T-cell (primary cell): ENCODE measurements around the gene HNF1B. TPM values are rescaled to one million over a fixed set of nuclear protein-coding genes. Genes with fewer than 3 reads are reported as not detected.

Experiments used
- ATAC-seq, 4 experiments: fragments of 200-7000 bp in 3 of 4; fragments of 150-1000 bp in 1 of 4; cut with Tn5 transposase; replicated peaks in 1 of 4; 1 replicate in 3 of 4; 2 replicates in 1 of 4; pipeline ENCODE4 v1.10.0; 2021; ENCODE audit warnings: moderate library complexity in 3 of 4, mild to moderate bottlenecking in 2 of 4, moderate number of reproducible peaks in 1 of 4
- CTCF ChIA-PET, 2 donors: fragments of 300-600 bp; sonication (Branson Sonifier 250); formaldehyde crosslinking; loops; one replicate each; lab custom pipeline; 2022; ENCODE audit warnings: antibody characterized with exemption in 2 of 2; lab: Charles Lee
- POLR2A ChIA-PET, 2 donors: fragments of 300-600 bp; sonication (Branson Sonifier 250); formaldehyde crosslinking; loops; one replicate each; lab custom pipeline; 2022; ENCODE audit warnings: antibody characterized with exemption in 2 of 2; lab: Charles Lee
- DNase-seq, 35 experiments: peaks; one replicate each; pipeline versions ENCODE4 v3.0.0 to v3.0.0-alpha.2; 2013 to 2023
- H3K27ac ChIP-seq: one replicate; pipeline ENCODE4 v1.5.1; 2013; ENCODE audit warnings: low read length
- H3K27me3 ChIP-seq, 2 experiments: replicated peaks in 1 of 2; 1 replicate in 1 of 2; 2 replicates in 1 of 2; pipeline versions ENCODE4 v1.6.1 to v1.7.0; 2013; ENCODE audit warnings: low read length in 1 of 2, mixed read lengths in 1 of 2; ENCODE audit not compliant: control insufficient read depth in 2 of 2, insufficient read depth in 2 of 2; ENCODE audit errors: extremely low read depth in 1 of 2
- H3K36me3 ChIP-seq, 2 donors: 1 replicate in 1 of 2; 2 replicates in 1 of 2; pipeline versions ENCODE4 v1.6.1 to v1.7.0; 2013; ENCODE audit warnings: low read length in 1 of 2; ENCODE audit not compliant: control insufficient read depth in 2 of 2, insufficient read depth in 1 of 2; ENCODE audit errors: extremely low read depth in 1 of 2
- H3K4me1 ChIP-seq, 2 experiments: 1 replicate in 1 of 2; 2 replicates in 1 of 2; pipeline versions ENCODE4 v1.6.1 to v1.7.0; 2013; ENCODE audit warnings: low read length in 2 of 2, mixed read lengths in 1 of 2; ENCODE audit not compliant: insufficient read depth in 2 of 2, control insufficient read depth in 1 of 2; ENCODE audit errors: extremely low read depth in 1 of 2
- H3K4me3 ChIP-seq, 2 donors: 1 replicate in 1 of 2; 2 replicates in 1 of 2; pipeline versions ENCODE4 v1.5.1 to v1.7.0; 2013; ENCODE audit warnings: mild to moderate bottlenecking in 2 of 2, low read length in 1 of 2, moderate library complexity in 1 of 2; ENCODE audit not compliant: control insufficient read depth in 1 of 2; ENCODE audit errors: extremely low read depth in 1 of 2
- H3K9me3 ChIP-seq: 2 replicates; pipeline ENCODE4 v1.7.0; 2013
- H3K27ac Mint-ChIP-seq, 2 donors: one replicate each; pipeline ENCODE4 v1.8.0; 2020 to 2021; ENCODE audit warnings: mild to moderate bottlenecking in 2 of 2, mixed read lengths in 2 of 2
- H3K27me3 Mint-ChIP-seq, 2 donors: one replicate each; pipeline ENCODE4 v1.8.0; 2021 to 2022; ENCODE audit warnings: mixed read lengths in 2 of 2
- H3K36me3 Mint-ChIP-seq: one replicate; pipeline ENCODE4 v1.8.0; 2021; ENCODE audit warnings: mixed read lengths
- H3K4me1 Mint-ChIP-seq, 3 donors: one replicate each; pipeline ENCODE4 v1.8.0; 2020 to 2022; ENCODE audit warnings: mixed read lengths in 3 of 3, mild to moderate bottlenecking in 1 of 3
- H3K4me3 Mint-ChIP-seq, 3 donors: one replicate each; pipeline ENCODE4 v1.8.0; 2020 to 2022; ENCODE audit warnings: mild to moderate bottlenecking in 3 of 3, mixed read lengths in 3 of 3, moderate library complexity in 3 of 3
- H3K9me3 Mint-ChIP-seq, 3 donors: one replicate each; pipeline ENCODE4 v1.8.0; 2020 to 2022; ENCODE audit warnings: mixed read lengths in 3 of 3
- WGBS: methylation state at CpG from one replicate; pipeline ENCODE4 v1.1.5; 2013; ENCODE audit warnings: missing lambda C conversion rate; ENCODE audit not compliant: insufficient coverage; 5-methylcytosine and 5-hydroxymethylcytosine counted together
- total RNA-seq, 35 experiments: library from RNA in 6 of 35; stranded (reverse) in 6 of 35; fragments of 120-200 nt in 1 of 35; gene quantifications; one replicate each; pipeline versions ENCODE4 v1.2.1 to v1.2.4 and lab custom pipeline; 2013 to 2026

Gene HNF1B
- total RNA-seq, 5 donors from 2014 or later (not counting 1 experiment from before 2014, with no cell fraction given) = 0.10 to 0.19 (median 0.15) TPM; not detected in 2

GRCh38 chr17:37755455-37755854 is 10.6 kb upstream of the HNF1B start:
- WGBS = 83% methylated on average over 2 of the region's 4 CpGs
- H3K27me3 ChIP-seq = peaks cover 0 to 27% of the 10 kb centered on the region in 2 experiments
- H3K4me1 ChIP-seq = no peaks in the 10 kb centered on the region
- no peaks in the 10 kb centered on the region for H3K9me3 ChIP-seq
- H3K4me1 Mint-ChIP-seq = no peaks in the 10 kb centered on the region
- no peaks in the 10 kb centered on the region for H3K36me3 ChIP-seq
- H3K4me3 ChIP-seq = no peak overlapping the region
- DNase-seq (no peak), ATAC-seq (no peak)
- H3K27ac Mint-ChIP-seq = no peak overlapping the region
- peaks cover 20 to 31% of the 10 kb centered on the region in 2 donors for H3K27me3 Mint-ChIP-seq
- H3K4me3 Mint-ChIP-seq = no peak overlapping the region
- H3K36me3 Mint-ChIP-seq = no peaks in the 10 kb centered on the region
- H3K9me3 Mint-ChIP-seq = no peaks in the 10 kb centered on the region
- ChIA-PET POLR2A (no interaction called here), CTCF (interaction anchor here in 1 of 2 donors (0.5 kb wide), 1 partner anchor 342 kb away, joined by 3 read pairs; no protein-coding TSS in a partner anchor)
- H3K27ac ChIP-seq = no peak overlapping the region

DNA sequence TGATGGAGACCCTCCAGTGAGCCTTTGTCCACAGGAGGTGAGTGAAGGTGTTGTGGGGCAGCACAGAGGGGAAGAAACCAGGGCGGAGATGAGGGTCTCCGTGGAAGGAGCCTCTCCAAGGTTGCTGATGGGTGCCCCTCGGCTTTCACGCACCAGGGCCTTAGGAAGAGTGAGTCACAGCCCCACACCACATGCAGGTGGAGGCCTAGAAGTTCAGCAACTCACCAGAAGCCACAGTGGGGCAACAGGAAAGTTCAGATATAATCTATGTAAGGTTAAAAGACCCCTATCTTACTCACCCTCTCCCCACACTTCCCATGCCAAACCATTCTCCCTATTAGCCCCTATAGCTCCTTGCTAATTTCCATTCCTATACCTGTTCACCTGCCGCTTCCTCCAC is 9.5 kb upstream of the HNF1B start:
- no peak for DNase-seq
- POLR2A ChIA-PET = no interaction called here
- Mint-ChIP-seq H3K9me3 (no peaks in the 10 kb centered on the region), H3K27ac (no peak overlapping the region), H3K27me3 (peaks cover 21 to 27% of the 10 kb centered on the region in 2 donors), H3K4me1 (no peaks in the 10 kb centered on the region), H3K36me3 (no peaks in the 10 kb centered on the region), H3K4me3 (no peak overlapping the region)
- Histone ChIP-seq H3K27me3 (peaks cover 0 to 22% of the 10 kb centered on the region in 2 experiments), H3K4me1 (no peaks in the 10 kb centered on the region), H3K4me3 (no peak overlapping the region), H3K36me3 (no peaks in the 10 kb centered on the region), H3K9me3 (no peaks in the 10 kb centered on the region), H3K27ac (no peak overlapping the region)
- ATAC-seq = no peak
- 90% methylated on average over 5 of the region's 5 CpGs for WGBS
- CTCF ChIA-PET = no interaction called here

- peaks cover 2 to 13% of the 10 kb centered on the region in 2 experiments for H3K27me3 ChIP-seq
- no peak overlapping the region for H3K4me3 Mint-ChIP-seq
- H3K27me3 Mint-ChIP-seq = peaks cover 17 to 26% of the 10 kb centered on the region in 2 donors
- no peak overlapping the region for H3K4me3 ChIP-seq
- H3K27ac Mint-ChIP-seq = no peak overlapping the region
- ATAC-seq (no peak), DNase-seq (no peak)
- POLR2A ChIA-PET = no interaction called here
- no peaks in the 10 kb centered on the region for H3K9me3 ChIP-seq
- H3K36me3 ChIP-seq = no peaks in the 10 kb centered on the region
- H3K4me1 Mint-ChIP-seq = no peaks in the 10 kb centered on the region
- CTCF ChIA-PET = no interaction called here
- H3K27ac ChIP-seq = no peak overlapping the region
- no peaks in the 10 kb centered on the region for H3K36me3 Mint-ChIP-seq
- H3K9me3 Mint-ChIP-seq = no peaks in the 10 kb centered on the region
- WGBS = 88% methylated on average over 3 of the region's 5 CpGs
- no peaks in the 10 kb centered on the region for H3K4me1 ChIP-seq
Observed at GRCh38 chr17:37752482-37752881, 7.6 kb upstream of the HNF1B start.

- POLR2A ChIA-PET = no interaction called here
- H3K4me3 ChIP-seq = no peak overlapping the region
- Mint-ChIP-seq H3K4me3 (no peak overlapping the region), H3K27ac (no peak overlapping the region), H3K27me3 (peaks cover 29 to 38% of the 10 kb centered on the region in 2 donors), H3K4me1 (no peaks in the 10 kb centered on the region), H3K36me3 (no peaks in the 10 kb centered on the region), H3K9me3 (no peaks in the 10 kb centered on the region)
- H3K4me1 ChIP-seq = no peaks in the 10 kb centered on the region
- no peak for ATAC-seq
- no peaks in the 10 kb centered on the region for H3K36me3 ChIP-seq
- DNase-seq = no peak
- H3K27me3 ChIP-seq = peaks cover 9 to 17% of the 10 kb centered on the region in 2 experiments
- H3K27ac ChIP-seq = no peak overlapping the region
- H3K9me3 ChIP-seq = no peaks in the 10 kb centered on the region
- no CpG with 5 or more reads among the region's 10 CpGs for WGBS
- CTCF ChIA-PET = no interaction called here
Observed at GRCh38 chr17:37750768-37751475, 6.1 kb upstream of the HNF1B start.

DNA sequence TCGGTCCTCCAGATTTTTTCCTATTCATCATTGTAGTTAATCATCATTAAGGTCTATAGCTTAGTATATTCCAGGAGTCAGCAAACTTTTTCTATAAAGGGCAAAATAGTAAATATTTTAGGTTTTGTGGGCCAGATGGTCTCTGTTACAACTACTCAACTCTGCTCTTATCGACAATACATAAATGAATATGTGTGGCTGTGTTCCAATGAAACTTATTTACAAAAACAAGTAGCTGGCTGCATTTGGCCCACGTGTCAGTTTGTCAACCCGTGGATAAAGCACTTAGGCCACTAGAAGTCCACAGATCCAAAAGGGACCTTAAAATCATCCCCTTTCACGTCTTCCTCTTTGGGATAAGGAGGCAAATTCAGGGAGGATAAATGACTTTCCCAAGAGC is 5.4 kb upstream of the HNF1B start:
- H3K4me3 ChIP-seq = no peak overlapping the region
- WGBS = no CpG with 5 or more reads among the region's 5 CpGs
- H3K4me1 ChIP-seq = peaks cover 0 to 4% of the 10 kb centered on the region in 2 experiments
- H3K36me3 ChIP-seq = no peaks in the 10 kb centered on the region
- DNase-seq (no peak), ATAC-seq (no peak)
- H3K27me3 ChIP-seq = peaks cover 9 to 22% of the 10 kb centered on the region in 2 experiments
- no peaks in the 10 kb centered on the region for H3K9me3 Mint-ChIP-seq
- CTCF ChIA-PET = no interaction called here
- H3K27me3 Mint-ChIP-seq = peaks cover 32 to 44% of the 10 kb centered on the region in 2 donors
- peaks cover 2 to 4% (median 2%) of the 10 kb centered on the region in 3 donors for H3K4me1 Mint-ChIP-seq
- POLR2A ChIA-PET = no interaction called here
- H3K36me3 Mint-ChIP-seq = no peaks in the 10 kb centered on the region
- H3K4me3 Mint-ChIP-seq = no peak overlapping the region
- H3K9me3 ChIP-seq = no peaks in the 10 kb centered on the region
- no peak overlapping the region for H3K27ac Mint-ChIP-seq
- H3K27ac ChIP-seq = no peak overlapping the region

- Mint-ChIP-seq H3K27me3 (peaks cover 39 to 59% of the 10 kb centered on the region in 2 donors), H3K4me3 (no peak overlapping the region), H3K4me1 (peaks cover 21 to 26% (median 22%) of the 10 kb centered on the region in 3 donors), H3K36me3 (no peaks in the 10 kb centered on the region), H3K27ac (no peak overlapping the region), H3K9me3 (no peaks in the 10 kb centered on the region)
- H3K4me1 ChIP-seq = peaks cover 0 to 34% of the 10 kb centered on the region in 2 experiments
- ATAC-seq (no peak), DNase-seq (no peak)
- H3K27me3 ChIP-seq = peaks cover 11 to 43% of the 10 kb centered on the region in 2 experiments
- H3K27ac ChIP-seq = no peak overlapping the region
- no peaks in the 10 kb centered on the region for H3K9me3 ChIP-seq
- ChIA-PET CTCF (no interaction called here), POLR2A (interaction anchor here in 1 of 2 donors (0.6 kb wide), 1 partner anchor 18 kb away, joined by 5 read pairs; no protein-coding TSS in a partner anchor)
- WGBS = no CpG with 5 or more reads among the region's 2 CpGs
- no peaks in the 10 kb centered on the region for H3K36me3 ChIP-seq
- no peak overlapping the region for H3K4me3 ChIP-seq
Observed at GRCh38 chr17:37747222-37747621, 2.4 kb upstream of the HNF1B start.
